K562 (cell line): Measurements from ENCODE around the gene ARHGDIA. TPM values are rescaled to one million over a fixed set of nuclear protein-coding genes. Genes with fewer than 3 reads are reported as not detected.

Source experiments
- BDP1 ChIP-seq: IDR thresholded peaks from 3 replicates; pipeline ENCODE4 v1.6.1; 2011; ENCODE audit not compliant: insufficient read length, insufficient read depth
- C11orf30 ChIP-seq: fragments of 450-650 bp; IDR thresholded peaks from 2 replicates; pipeline ENCODE4 v1.6.1; 2016; ENCODE audit warnings: low read depth, mild to moderate bottlenecking
- E2F1 ChIP-seq: sonication (generic); formaldehyde crosslinking; IDR thresholded peaks from 2 replicates; pipeline ENCODE4 v1.8.1; 2023; ENCODE audit warnings: mild to moderate bottlenecking, missing genetic modification reagents, moderate library complexity
- E2F3 ChIP-seq: fragments of 250-450 bp; sonication (Bioruptor Pico); IDR thresholded peaks from 2 replicates; pipeline ENCODE4 v1.4.0; 2020; ENCODE audit warnings: mild to moderate bottlenecking
- FOXK2 ChIP-seq, 2 experiments: fragments of 450-650 bp; IDR thresholded peaks in 1 of 2; conservative IDR thresholded peaks in 1 of 2; 2 replicates each; pipeline ENCODE4 v1.6.1; 2016; ENCODE audit warnings: low read depth in 2 of 2, mild to moderate bottlenecking in 1 of 2
- GABPA ChIP-seq: fragments of 200-800 bp; sonication (Bioruptor generic); conservative IDR thresholded peaks from 2 replicates; pipeline ENCODE4 v1.6.1; 2016; ENCODE audit warnings: low read depth, missing genetic modification characterization, missing compliant biosample characterization
- GATAD2B ChIP-seq: fragments of 450-650 bp; IDR thresholded peaks from 2 replicates; pipeline ENCODE4 v1.6.1; 2017; ENCODE audit warnings: mild to moderate bottlenecking, borderline replicate concordance
- KAT7 ChIP-seq: sonication (generic); formaldehyde crosslinking; IDR thresholded peaks from 2 replicates; pipeline ENCODE4 v1.8.0; 2022; ENCODE audit warnings: missing genetic modification reagents, mild to moderate bottlenecking, borderline replicate concordance
- MED1 ChIP-seq: sonication (generic); formaldehyde crosslinking; IDR thresholded peaks from 2 replicates; pipeline ENCODE4 v1.8.1; 2023; ENCODE audit warnings: missing genetic modification reagents, borderline replicate concordance
- MYNN ChIP-seq, 2 experiments: sonication (generic); formaldehyde crosslinking in 1 of 2; IDR thresholded peaks; 2 replicates each; pipeline versions ENCODE4 v1.5.0 to v1.6.1; 2016 to 2020; ENCODE audit warnings: antibody characterized with exemption in 1 of 2, missing genetic modification reagents in 1 of 2
- NCOA6 ChIP-seq: fragments of 450-650 bp; IDR thresholded peaks from 2 replicates; pipeline ENCODE4 v1.6.1; 2017; ENCODE audit warnings: mild to moderate bottlenecking
- PHF21A ChIP-seq: fragments of 450-650 bp; IDR thresholded peaks from 2 replicates; pipeline ENCODE4 v1.6.1; 2017; ENCODE audit warnings: low read depth, borderline replicate concordance
- POLR3G ChIP-seq: IDR thresholded peaks from 2 replicates; pipeline ENCODE4 v1.6.1; 2011; ENCODE audit not compliant: insufficient read length, insufficient replicate concordance; ENCODE audit errors: extremely low read depth
- RB1 ChIP-seq: fragments of 450-650 bp; IDR thresholded peaks from 2 replicates; pipeline ENCODE4 v1.6.1; 2017; ENCODE audit warnings: low read depth, mild to moderate bottlenecking
- RBBP5 ChIP-seq: fragments of 200-600 bp; sonication (generic); IDR thresholded peaks from 2 replicates; pipeline ENCODE4 v1.6.1; 2012; ENCODE audit warnings: borderline replicate concordance, mild to moderate bottlenecking, low read length, control low read depth, inconsistent platforms; ENCODE audit not compliant: insufficient read depth, poor library complexity, severe bottlenecking
- RBFOX2 ChIP-seq: fragments of 200-400 bp; formaldehyde crosslinking; IDR thresholded peaks from 2 replicates; pipeline ENCODE4 v1.6.1; 2017; ENCODE audit warnings: low read depth, mild to moderate bottlenecking, low read length, moderate library complexity
- RNF2 ChIP-seq: sonication (generic); IDR thresholded peaks from 2 replicates; pipeline ENCODE4 v1.6.1; 2016
- SAP30 ChIP-seq: fragments of 200-600 bp; sonication (generic); IDR thresholded peaks from 2 replicates; pipeline ENCODE4 v1.6.1; 2012; ENCODE audit warnings: borderline replicate concordance, low read depth, mild to moderate bottlenecking, moderate library complexity, low read length, control low read depth, inconsistent platforms; ENCODE audit not compliant: insufficient read depth, poor library complexity, severe bottlenecking
- SMARCE1 ChIP-seq: fragments of 450-650 bp; IDR thresholded peaks from 2 replicates; pipeline ENCODE4 v1.7.1; 2016; ENCODE audit warnings: mild to moderate bottlenecking
- SNIP1 ChIP-seq: fragments of 450-650 bp; IDR thresholded peaks from 2 replicates; pipeline ENCODE4 v1.7.1; 2017; ENCODE audit warnings: low read depth, mild to moderate bottlenecking
- SRF ChIP-seq, 2 experiments: fragments of 250-450, 450-650 bp in 1 of 2; sonication (Bioruptor Pico) in 1 of 2; sonication (generic) in 1 of 2; formaldehyde crosslinking; IDR thresholded peaks; 2 replicates each; pipeline versions ENCODE4 v1.5.0 to v1.5.1; 2020 to 2022; ENCODE audit warnings: mild to moderate bottlenecking in 1 of 2, missing genetic modification reagents in 1 of 2
- SRSF3 ChIP-seq: fragments of 200-400 bp; formaldehyde crosslinking; IDR thresholded peaks from 2 replicates; pipeline ENCODE4 v1.6.1; 2016; ENCODE audit warnings: mild to moderate bottlenecking, low read length, moderate library complexity; ENCODE audit not compliant: insufficient read depth
- STAG1 ChIP-seq: sonication (generic); formaldehyde crosslinking; IDR thresholded peaks from 2 replicates; pipeline ENCODE4 v1.5.0; 2020; ENCODE audit warnings: missing genetic modification reagents, borderline replicate concordance
- STAT5A ChIP-seq: IDR thresholded peaks from 2 replicates; pipeline ENCODE4 v1.6.1; 2012; ENCODE audit warnings: low read length, inconsistent platforms, borderline replicate concordance
- TBL1XR1 ChIP-seq, 2 experiments: IDR thresholded peaks; 2 replicates each; pipeline ENCODE4 v1.6.1; 2012; ENCODE audit warnings: improper control_type of control experiment in 2 of 2, low read length in 2 of 2, mild to moderate bottlenecking in 1 of 2
- U2AF1 ChIP-seq: fragments of 200-400 bp; formaldehyde crosslinking; optimal IDR thresholded peaks from 2 replicates; pipeline ENCODE3; 2017; ENCODE audit warnings: mild to moderate bottlenecking, low read depth, low read length, moderate library complexity
- ZFPM2 ChIP-seq: fragments of 250-450 bp; sonication (Bioruptor Pico); IDR thresholded peaks from 2 replicates; pipeline ENCODE4 v1.5.1; 2022; ENCODE audit warnings: mild to moderate bottlenecking
- ZNF253 ChIP-seq: fragments of 250-450 bp; sonication (Bioruptor Pico); conservative IDR thresholded peaks from 2 replicates; pipeline ENCODE4 v1.6.1; 2021; ENCODE audit warnings: mild to moderate bottlenecking
- ZNF584 ChIP-seq: fragments of 200-800 bp; sonication (Bioruptor generic); IDR thresholded peaks from 2 replicates; pipeline ENCODE4 v1.6.1; 2016; ENCODE audit warnings: low read depth, mild to moderate bottlenecking, missing genetic modification characterization, missing compliant biosample characterization
- ZNF699 ChIP-seq: fragments of 250-450 bp; sonication (Bioruptor Pico); IDR thresholded peaks from 2 replicates; pipeline ENCODE4 v1.8.0; 2021; ENCODE audit warnings: mild to moderate bottlenecking, moderate library complexity; ENCODE audit not compliant: insufficient replicate concordance
- ZNF780A ChIP-seq: fragments of 250-450 bp; sonication (Bioruptor Pico); IDR thresholded peaks from 2 replicates; pipeline ENCODE4 v1.5.0; 2021; ENCODE audit warnings: mild to moderate bottlenecking
- polyA plus RNA-seq, 8 experiments: library from polyadenylated mRNA; depleted of rRNA in 4 of 8; stranded (reverse) in 5 of 8; unstranded in 3 of 8; fragments of >200 nt; fragmentation: Nextera tagmentation in 2 of 8; fragmentation: Illumina TruSeq in 1 of 8; extraction: Ambion mirVana in 2 of 8; extraction: Trizol in 1 of 8; gene quantifications; 2 replicates each; pipeline versions ENCODE4 v1.2.1 to v1.2.3, GENCODE V29; 2011 to 2014; ENCODE audit warnings: inconsistent platforms in 1 of 8, missing spikeins in 1 of 8
- total RNA-seq, 7 experiments: library from RNA; depleted of rRNA in 6 of 7; stranded (reverse); fragments of >200 nt in 6 of 7; fragmentation: Illumina TruSeq in 2 of 7; extraction: Trizol in 2 of 7; gene quantifications; 2 replicates each; pipeline versions ENCODE4 v1.2.1 to v1.2.3, GENCODE V29; 2011 to 2021; ENCODE audit warnings: low replicate concordance in 1 of 7

Gene ARHGDIA
- total and polyA plus RNA-seq, 9 of the 15 experiments (the other 6 are each of a cell fraction or from before 2014, with no cell fraction given) = 9.6 to 340 (median 97.6) TPM

- no peak for TF ChIP-seq STAT5A
- TF ChIP-seq U2AF1 = no peak
- TF ChIP-seq GATAD2B = peak; percentile 90
- no peak for TF ChIP-seq ZNF253
- TF ChIP-seq MED1 = no peak
- TF ChIP-seq RBBP5 = peak; percentile 42
- no peak for TF ChIP-seq ZNF780A (CRISPR knock-in tag)
- TF ChIP-seq SNIP1 = no peak
- peak; percentile 71 for TF ChIP-seq E2F3 (CRISPR knock-in tag)
- no peak for TF ChIP-seq SRF (CRISPR knock-in tag; IDR thresholded peaks at IDR 0.05)
- peak; percentile 42; the same call in 1 of the 2 replicates for TF ChIP-seq E2F1 (CRISPR knock-in tag)
- no peak for TF ChIP-seq TBL1XR1 (IDR thresholded peaks at IDR 0.05; ENCODE audit: low read length in 2 of 2)
- peak; percentile 74 for TF ChIP-seq RBFOX2
- peak; percentile 65 for TF ChIP-seq NCOA6
- TF ChIP-seq SMARCE1 = 0 out of 2 replicates have a peak, but pooled peaks have one; percentile 4
- no peak for TF ChIP-seq SRSF3
- peak; percentile 92 for TF ChIP-seq RB1
- peak; percentile 37; the same call in 1 of the 2 replicates for TF ChIP-seq MYNN (IDR thresholded peaks at IDR 0.05)
- no peak for TF ChIP-seq MYNN (CRISPR knock-in tag; IDR thresholded peaks at IDR 0.05)
- TF ChIP-seq KAT7 (CRISPR knock-in tag) = peak; percentile 4; the same call in 1 of the 2 replicates
- TF ChIP-seq POLR3G = no peak
- no peak for TF ChIP-seq ZFPM2 (CRISPR knock-in tag)
- TF ChIP-seq SAP30 = peak; percentile 39
- TF ChIP-seq RNF2 = no peak
- TF ChIP-seq BDP1 = no peak
- TF ChIP-seq ZNF699 (CRISPR knock-in tag) = no peak
- TF ChIP-seq C11orf30 = no peak
- TF ChIP-seq GABPA = no peak
- no peak for TF ChIP-seq STAG1
- no peak for TF ChIP-seq ZNF584 (CRISPR knock-in tag)
- TF ChIP-seq FOXK2 (conservative IDR thresholded peaks at IDR 0.05 in 1 of 2, IDR thresholded peaks at IDR 0.05 in 1 of 2; ENCODE audit: low read depth in 2 of 2) = no peak
- no peak for TF ChIP-seq PHF21A
Measured at GRCh38 chr17:81832608-81833159, 38.5 kb downstream of the ARHGDIA start (continued).
